Ascending aorta (tissue), 2 donors: Measurements from ENCODE around the gene ZMIZ1. TPM values are rescaled to one million over a fixed set of nuclear protein-coding genes. Genes with fewer than 3 reads are reported as not detected.
A peak's percentile ranks its signal among the peaks of the same experiment; 100 is the strongest.

Source experiments
- DNase-seq, 2 donors: peaks; one replicate each; pipeline ENCODE4 v3.0.0-alpha.2; 2019; ENCODE audit warnings: low spot score in 2 of 2
- H3K27ac ChIP-seq, 2 donors: fragments of 200-600 bp; sonication (generic); one replicate each; pipeline ENCODE4 v1.5.1; 2016 to 2017; ENCODE audit warnings: mild to moderate bottlenecking in 1 of 2
- H3K27me3 ChIP-seq: fragments of 200-600 bp; sonication (generic); one replicate; pipeline ENCODE4 v1.5.1; 2017
- H3K36me3 ChIP-seq, 2 donors: fragments of 200-600 bp; sonication (generic); one replicate each; pipeline ENCODE4 v1.5.1; 2016
- H3K4me1 ChIP-seq, 2 donors: fragments of 200-600 bp; sonication (generic); one replicate each; pipeline ENCODE4 v1.5.1; 2016 to 2017; ENCODE audit warnings: mild to moderate bottlenecking in 1 of 2
- H3K4me3 ChIP-seq, 2 donors: fragments of 200-600 bp; sonication (generic); one replicate each; pipeline ENCODE4 v1.5.1; 2016 to 2017; ENCODE audit warnings: mild to moderate bottlenecking in 1 of 2
- H3K9me3 ChIP-seq, 2 donors: fragments of 200-600 bp; sonication (generic); one replicate each; pipeline ENCODE4 v1.5.1; 2016
- intact Hi-C: fragments of 100-400 bp; cut with DNase I; formaldehyde crosslinking; loops from one replicate; pipeline ENCODE4 v1.15.1; 2023
- total RNA-seq: library from RNA; depleted of rRNA; stranded (reverse); fragments of >200 nt; gene quantifications from one replicate; pipeline ENCODE4 v1.1.0, GENCODE V29; 2016
- TF ChIP-seq, protein P1 (sequence below), 3 experiments: fragments of 200-600 bp in 2 of 3; fragments of 450-650 bp in 1 of 3; sonication (generic) in 2 of 3; IDR thresholded peaks; one replicate each; pipeline ENCODE4 v1.5.1; 2016 to 2019; ENCODE audit warnings: antibody characterized with exemption in 3 of 3, mild to moderate bottlenecking in 1 of 3, moderate library complexity in 1 of 3

Gene ZMIZ1
- total RNA-seq, 1 donor from 2014 or later = 96.2 TPM

- DNase-seq = no peak
- no peaks in the 10 kb centered on the region for H3K4me1 ChIP-seq
- no peak overlapping the region for H3K27ac ChIP-seq
Measured at GRCh38 chr10:79236433-79236765, 167.6 kb downstream of the ZMIZ1 start.

GRCh38 chr10:79237454-79238157 is 168.8 kb downstream of the ZMIZ1 start:
- peaks cover 0 to 10% of the 10 kb centered on the region in 2 donors for H3K4me1 ChIP-seq
- H3K4me3 ChIP-seq = no peak overlapping the region
- H3K9me3 ChIP-seq = no peaks in the 10 kb centered on the region
- H3K27me3 ChIP-seq = no peaks in the 10 kb centered on the region
- DNase-seq = no peak
- TF ChIP-seq, protein P1, sequence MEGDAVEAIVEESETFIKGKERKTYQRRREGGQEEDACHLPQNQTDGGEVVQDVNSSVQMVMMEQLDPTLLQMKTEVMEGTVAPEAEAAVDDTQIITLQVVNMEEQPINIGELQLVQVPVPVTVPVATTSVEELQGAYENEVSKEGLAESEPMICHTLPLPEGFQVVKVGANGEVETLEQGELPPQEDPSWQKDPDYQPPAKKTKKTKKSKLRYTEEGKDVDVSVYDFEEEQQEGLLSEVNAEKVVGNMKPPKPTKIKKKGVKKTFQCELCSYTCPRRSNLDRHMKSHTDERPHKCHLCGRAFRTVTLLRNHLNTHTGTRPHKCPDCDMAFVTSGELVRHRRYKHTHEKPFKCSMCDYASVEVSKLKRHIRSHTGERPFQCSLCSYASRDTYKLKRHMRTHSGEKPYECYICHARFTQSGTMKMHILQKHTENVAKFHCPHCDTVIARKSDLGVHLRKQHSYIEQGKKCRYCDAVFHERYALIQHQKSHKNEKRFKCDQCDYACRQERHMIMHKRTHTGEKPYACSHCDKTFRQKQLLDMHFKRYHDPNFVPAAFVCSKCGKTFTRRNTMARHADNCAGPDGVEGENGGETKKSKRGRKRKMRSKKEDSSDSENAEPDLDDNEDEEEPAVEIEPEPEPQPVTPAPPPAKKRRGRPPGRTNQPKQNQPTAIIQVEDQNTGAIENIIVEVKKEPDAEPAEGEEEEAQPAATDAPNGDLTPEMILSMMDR (IDR thresholded peaks at IDR 0.05) = no peak
- peak overlapping the region; percentile 27 to 34 for H3K27ac ChIP-seq
- intact Hi-C loops = no loop called here
- peaks cover 0 to 3% of the 10 kb centered on the region in 2 donors for H3K36me3 ChIP-seq

More at GRCh38 chr10:79236433-79236765, 167.6 kb downstream of the ZMIZ1 start:
- H3K9me3 ChIP-seq = no peaks in the 10 kb centered on the region
- intact Hi-C loops = no loop called here
- H3K27me3 ChIP-seq = no peaks in the 10 kb centered on the region
- TF ChIP-seq, protein P1 (IDR thresholded peaks at IDR 0.05) = no peak
- peaks cover 0 to 6% of the 10 kb centered on the region in 2 donors for H3K36me3 ChIP-seq
- no peak overlapping the region for H3K4me3 ChIP-seq

GRCh38 chr10:79238158-79238520 is 169.4 kb downstream of the ZMIZ1 start:
- TF ChIP-seq, protein P1 (IDR thresholded peaks at IDR 0.05) = no peak
- Histone ChIP-seq H3K9me3 (no peaks in the 10 kb centered on the region), H3K4me3 (no peak overlapping the region), H3K4me1 (peaks cover 0 to 10% of the 10 kb centered on the region in 2 donors), H3K27me3 (no peaks in the 10 kb centered on the region), H3K36me3 (no peaks in the 10 kb centered on the region), H3K27ac (peak overlapping the region; percentile 27 to 34)
- DNase-seq = no peak
- intact Hi-C loops = no loop called here

DNA sequence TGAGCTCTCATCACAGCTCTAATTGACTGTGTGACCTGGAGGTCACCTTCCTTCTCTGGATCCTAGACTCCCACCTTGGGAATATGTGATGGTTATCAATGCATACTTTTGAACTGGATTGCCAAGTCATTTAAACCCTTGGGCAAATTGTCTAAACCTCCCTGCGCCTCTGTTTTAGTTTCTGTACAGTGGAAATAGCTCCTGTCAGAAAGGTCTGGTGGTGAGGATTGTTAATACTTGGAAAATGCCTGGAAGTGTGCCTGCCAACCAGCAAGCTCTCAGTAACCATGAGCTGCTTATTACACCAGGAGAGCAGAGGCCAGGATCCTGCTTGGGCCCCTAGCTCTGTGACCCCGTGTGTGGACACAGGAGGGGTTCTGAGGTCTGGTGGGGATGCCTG is 169.8 kb downstream of the ZMIZ1 start:
- Histone ChIP-seq H3K27me3 (no peaks in the 10 kb centered on the region), H3K4me1 (peaks cover 0 to 12% of the 10 kb centered on the region in 2 donors), H3K36me3 (no peaks in the 10 kb centered on the region), H3K27ac (no peak overlapping the region), H3K9me3 (no peaks in the 10 kb centered on the region), H3K4me3 (no peak overlapping the region)
- no peak for DNase-seq
- TF ChIP-seq, protein P1 (IDR thresholded peaks at IDR 0.05) = no peak
- intact Hi-C loops = no loop called here

DNA sequence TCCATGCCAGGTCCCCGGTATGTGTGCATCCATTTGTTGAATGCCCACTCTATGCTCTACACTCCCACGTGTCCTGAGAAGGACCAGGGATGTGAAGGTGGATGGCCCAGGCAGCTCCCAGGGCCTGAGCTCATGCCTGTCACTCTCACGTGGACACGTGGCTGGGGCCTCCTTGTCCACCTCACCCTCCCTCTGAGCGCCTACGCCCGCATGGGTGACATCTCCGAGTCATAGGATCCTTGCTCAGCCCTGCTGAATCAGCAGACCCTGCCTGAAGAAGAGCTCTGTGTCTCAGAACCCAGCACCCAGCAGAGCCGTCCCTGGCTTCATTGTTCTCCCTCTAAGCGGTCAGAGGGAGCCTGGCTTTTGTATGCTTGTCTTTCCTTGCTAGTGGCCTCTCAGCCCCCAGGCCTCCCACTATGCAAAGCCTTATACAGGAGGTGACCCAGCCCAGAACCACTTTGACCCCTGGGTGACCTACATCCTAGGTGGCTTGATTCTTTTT is 170.6 kb downstream of the ZMIZ1 start:
- Histone ChIP-seq H3K27me3 (no peaks in the 10 kb centered on the region), H3K9me3 (no peaks in the 10 kb centered on the region), H3K36me3 (no peaks in the 10 kb centered on the region), H3K27ac (no peak overlapping the region), H3K4me1 (peaks cover 0 to 19% of the 10 kb centered on the region in 2 donors), H3K4me3 (no peak overlapping the region)
- TF ChIP-seq, protein P1 (IDR thresholded peaks at IDR 0.05) = no peak
- DNase-seq = peak in 1 of 2 donors; percentile 48
- intact Hi-C loops = no loop called here
